Fibroblast of the aortic adventitia (primary cell): Measurements from ENCODE around the gene NR5A2. TPM values are rescaled to one million over a fixed set of nuclear protein-coding genes. Genes with fewer than 3 reads are reported as not detected.
A peak's percentile ranks its signal among the peaks of the same experiment; 100 is the strongest.

Experiments used
- DNase-seq: peaks from one replicate; pipeline ENCODE4 v3.0.0-alpha.2; 2010; ENCODE audit warnings: low read depth
- H3K4me3 ChIP-seq: 2 replicates; pipeline ENCODE4 v1.5.1; 2011; ENCODE audit warnings: low read depth, mild to moderate bottlenecking, control low read depth, low read length, moderate library complexity
- total RNA-seq: library from RNA; depleted of rRNA; stranded (reverse); fragments of >200 nt; gene quantifications from 2 replicates; pipeline ENCODE4 v1.2.3, GENCODE V29; 2012; ENCODE audit warnings: low replicate concordance
- TF ChIP-seq, protein P1 (sequence below): IDR thresholded peaks from 2 replicates; pipeline ENCODE4 v1.5.1; 2011; ENCODE audit warnings: mild to moderate bottlenecking, low read length, control low read depth, inconsistent platforms; ENCODE audit not compliant: insufficient read depth

The NR5A2 gene
- total RNA-seq, 1 donor = 11.5 TPM

DNA sequence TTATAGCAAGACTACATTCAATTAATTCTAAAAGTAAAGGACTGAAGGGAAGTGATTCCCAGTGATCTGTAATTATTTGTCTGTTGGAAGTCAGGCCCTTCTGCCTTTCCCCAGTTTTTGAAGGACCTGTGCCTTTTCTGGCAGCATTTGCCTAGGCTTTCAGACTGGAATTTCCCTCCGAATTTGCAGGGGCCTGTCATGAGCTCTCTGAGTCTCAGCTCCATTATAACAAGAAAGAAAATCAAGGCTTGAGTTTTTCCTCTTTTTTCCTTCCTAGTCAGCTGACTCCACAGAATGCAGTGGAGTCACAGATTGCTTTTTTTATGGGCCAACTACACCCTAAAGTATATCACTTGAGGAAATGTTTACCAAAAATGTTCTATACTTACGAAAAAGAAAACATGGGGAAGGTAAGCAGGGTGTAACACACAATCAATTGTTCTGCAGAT lies 1.1 kb downstream of the NR5A2 start:
- peak overlapping the region; percentile 56 for H3K4me3 ChIP-seq
- DNase-seq = no peak
- TF ChIP-seq, protein P1, sequence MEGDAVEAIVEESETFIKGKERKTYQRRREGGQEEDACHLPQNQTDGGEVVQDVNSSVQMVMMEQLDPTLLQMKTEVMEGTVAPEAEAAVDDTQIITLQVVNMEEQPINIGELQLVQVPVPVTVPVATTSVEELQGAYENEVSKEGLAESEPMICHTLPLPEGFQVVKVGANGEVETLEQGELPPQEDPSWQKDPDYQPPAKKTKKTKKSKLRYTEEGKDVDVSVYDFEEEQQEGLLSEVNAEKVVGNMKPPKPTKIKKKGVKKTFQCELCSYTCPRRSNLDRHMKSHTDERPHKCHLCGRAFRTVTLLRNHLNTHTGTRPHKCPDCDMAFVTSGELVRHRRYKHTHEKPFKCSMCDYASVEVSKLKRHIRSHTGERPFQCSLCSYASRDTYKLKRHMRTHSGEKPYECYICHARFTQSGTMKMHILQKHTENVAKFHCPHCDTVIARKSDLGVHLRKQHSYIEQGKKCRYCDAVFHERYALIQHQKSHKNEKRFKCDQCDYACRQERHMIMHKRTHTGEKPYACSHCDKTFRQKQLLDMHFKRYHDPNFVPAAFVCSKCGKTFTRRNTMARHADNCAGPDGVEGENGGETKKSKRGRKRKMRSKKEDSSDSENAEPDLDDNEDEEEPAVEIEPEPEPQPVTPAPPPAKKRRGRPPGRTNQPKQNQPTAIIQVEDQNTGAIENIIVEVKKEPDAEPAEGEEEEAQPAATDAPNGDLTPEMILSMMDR = no peak

GRCh38 chr1:200029035-200029821 lies 1.7 kb downstream of the NR5A2 start:
- DNase-seq = no peak

GRCh38 chr1:200029822-200030152 lies 2.3 kb downstream of the NR5A2 start:
- TF ChIP-seq, protein P1 = no peak
- no peak for DNase-seq
- H3K4me3 ChIP-seq = no peak overlapping the region

More at GRCh38 chr1:200029035-200029821, 1.7 kb downstream of the NR5A2 start:
- peak overlapping the region; percentile 56 for H3K4me3 ChIP-seq
- TF ChIP-seq, protein P1 = no peak

- TF ChIP-seq, protein P1 = no peak
- DNase-seq = no peak
Observed at GRCh38 chr1:200030791-200031190, 3.3 kb downstream of the NR5A2 start.

DNA sequence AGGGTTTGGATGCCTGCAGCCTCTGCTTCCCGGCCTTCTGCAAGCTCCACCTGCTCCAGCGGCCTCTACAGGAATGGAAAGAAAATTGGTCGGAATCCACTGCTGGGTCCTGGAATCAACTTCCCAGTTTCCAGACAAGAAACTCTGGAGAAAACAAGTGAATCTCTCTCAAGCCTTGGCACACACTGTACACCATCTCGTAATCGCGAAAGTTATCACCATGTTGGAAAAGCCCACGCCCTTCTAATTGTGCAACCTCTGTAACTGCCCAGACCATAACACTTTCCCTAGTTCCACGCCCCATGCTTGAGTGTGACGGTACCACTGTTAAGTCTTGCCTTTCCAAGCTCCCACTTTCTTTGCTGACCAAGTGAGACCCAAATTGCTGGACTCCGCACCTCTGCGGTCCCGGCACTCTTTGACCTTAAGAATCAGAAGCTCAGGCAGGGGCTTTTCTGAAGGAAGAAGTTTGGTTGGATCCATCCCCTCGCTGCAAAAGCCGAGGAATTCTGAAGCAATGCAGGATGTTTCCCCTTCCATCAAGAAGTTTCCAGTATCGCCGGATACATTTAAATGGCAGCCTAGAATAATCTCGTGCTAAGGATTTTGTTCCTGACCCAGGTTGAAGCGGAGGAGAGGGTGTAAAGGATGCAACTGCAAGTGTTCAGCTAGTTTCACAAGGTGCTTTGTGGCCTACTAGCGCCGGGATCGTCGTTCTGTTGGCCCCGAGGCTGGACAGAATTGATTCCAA lies 6.2 kb downstream of the NR5A2 start:
- peak; percentile 62 for DNase-seq
- TF ChIP-seq, protein P1 = no peak
- H3K4me3 ChIP-seq = no peak overlapping the region

More at GRCh38 chr1:200030791-200031190, 3.3 kb downstream of the NR5A2 start:
- H3K4me3 ChIP-seq = no peak overlapping the region

DNA sequence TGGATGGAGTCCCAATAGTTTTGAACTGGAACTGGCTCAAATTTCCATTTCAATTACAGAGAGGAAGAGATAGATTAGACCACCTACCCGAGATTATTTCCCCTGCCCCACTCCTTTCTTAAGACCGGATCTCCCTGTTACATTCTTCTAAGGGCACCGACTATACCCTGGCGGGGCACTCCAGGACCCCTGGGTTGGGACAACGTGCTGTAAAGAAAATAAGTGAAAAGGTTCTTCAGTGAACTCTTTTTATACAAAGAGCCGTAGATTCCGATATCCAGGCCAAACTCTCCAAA lies 6.7 kb downstream of the NR5A2 start:
- TF ChIP-seq, protein P1 = no peak
- DNase-seq = no peak
- no peak overlapping the region for H3K4me3 ChIP-seq
